PC-9 (cell line): ENCODE measurements around the gene ZNF497. TPM values are rescaled to one million over a fixed set of nuclear protein-coding genes. Genes with fewer than 3 reads are reported as not detected.

Source experiments
- BruUV-seq: library from RNA; stranded (reverse); fragments of 400-500 nt; replicated peaks from 2 replicates; lab custom pipeline; 2021; lab: Mats Ljungman, UMichigan
- CTCF ChIA-PET: fragments of 300-600 bp; sonication (Branson Sonifier 250); formaldehyde crosslinking; loops from one replicate; lab custom pipeline; 2022; ENCODE audit warnings: antibody characterized with exemption; lab: Charles Lee
- POLR2A ChIA-PET: fragments of 300-600 bp; sonication (Branson Sonifier 250); formaldehyde crosslinking; loops from one replicate; lab custom pipeline; 2022; ENCODE audit warnings: antibody characterized with exemption; ENCODE audit not compliant: unreplicated experiment; lab: Charles Lee
- DNase-seq, 2 experiments: peaks; one replicate each; pipeline versions ENCODE4 v3.0.0 to v3.0.0-alpha.2; 2015 to 2022; ENCODE audit warnings: mixed read lengths in 1 of 2
- H2AFZ ChIP-seq: fragments of 200-600 bp; sonication (generic); 2 replicates; pipeline ENCODE4 v1.8.1; 2017; ENCODE audit warnings: antibody characterized with exemption
- H3F3A ChIP-seq: fragments of 200-600 bp; sonication (generic); 2 replicates; pipeline ENCODE4 v1.8.1; 2017; ENCODE audit warnings: antibody characterized with exemption, mild to moderate bottlenecking, low read depth; ENCODE audit not compliant: insufficient read depth
- H3K27ac ChIP-seq: fragments of 200-600 bp; sonication (generic); 2 replicates; pipeline ENCODE4 v1.6.1; 2016; ENCODE audit warnings: mixed run types
- H3K27me3 ChIP-seq: fragments of 200-600 bp; sonication (generic); 2 replicates; pipeline ENCODE4 v1.6.1; 2016; ENCODE audit warnings: low read depth, mixed run types; ENCODE audit not compliant: insufficient read depth
- H3K36me3 ChIP-seq: fragments of 200-600 bp; sonication (generic); 2 replicates; pipeline ENCODE4 v1.6.1; 2016; ENCODE audit warnings: low read depth, mixed run types
- H3K4me1 ChIP-seq: fragments of 200-600 bp; sonication (generic); replicated peaks from 2 replicates; pipeline ENCODE4 v1.6.1; 2016; ENCODE audit warnings: mixed run types; ENCODE audit not compliant: insufficient read depth
- H3K4me2 ChIP-seq: fragments of 200-600 bp; sonication (generic); 2 replicates; pipeline ENCODE4 v1.6.1; 2017; ENCODE audit warnings: mixed run types
- H3K4me3 ChIP-seq: fragments of 200-600 bp; sonication (generic); 2 replicates; pipeline ENCODE4 v1.6.1; 2016; ENCODE audit warnings: mixed run types
- H3K79me2 ChIP-seq: fragments of 200-600 bp; sonication (generic); 2 replicates; pipeline ENCODE4 v1.6.1; 2017; ENCODE audit warnings: low read depth, mixed run types
- H3K9me2 ChIP-seq: fragments of 200-600 bp; sonication (generic); 2 replicates; pipeline ENCODE4 v1.8.1; 2017; ENCODE audit warnings: mild to moderate bottlenecking; ENCODE audit not compliant: insufficient read depth
- H3K9me3 ChIP-seq: fragments of 200-600 bp; sonication (generic); 2 replicates; pipeline ENCODE4 v1.8.1; 2016; ENCODE audit warnings: low read depth; ENCODE audit not compliant: insufficient read depth
- H4K20me1 ChIP-seq: fragments of 200-600 bp; sonication (generic); 2 replicates; pipeline ENCODE4 v1.8.1; 2017; ENCODE audit not compliant: insufficient read depth
- CTCF ChIP-seq: fragments of 200-600 bp; sonication (generic); conservative IDR thresholded peaks from 2 replicates; pipeline ENCODE4 v1.6.1; 2017; ENCODE audit warnings: mixed run types, antibody characterized with exemption, mild to moderate bottlenecking, moderate library complexity
- EZH2 ChIP-seq: fragments of 200-600 bp; sonication (generic); IDR thresholded peaks from 2 replicates; pipeline ENCODE4 v1.8.0; 2017; ENCODE audit warnings: antibody characterized with exemption, low read depth
- intact Hi-C: fragments of 100-400 bp; cut with micrococcal nuclease; formaldehyde crosslinking; loops from one replicate; pipeline ENCODE4 v1.10.0; 2022; ENCODE audit not compliant: unreplicated experiment
- total RNA-seq: library from RNA; stranded (reverse); gene quantifications from 2 replicates; pipeline ENCODE4 v1.2.3, GENCODE V29; 2021

ZNF497 gene
- total RNA-seq, 1 experiment from 2014 or later: 7.2 TPM

GRCh38 chr19:58336820-58337219 lies 25.7 kb downstream of the ZNF497 start:
- ChIA-PET CTCF (no interaction called here), POLR2A (no interaction called here)
- Histone ChIP-seq H3K4me3 (no peak overlapping the region), H3K36me3 (no peaks in the 10 kb centered on the region), H2AFZ (no peak overlapping the region), H3K79me2 (no peaks in the 10 kb centered on the region), H3K9me3 (no peaks in the 10 kb centered on the region), H4K20me1 (no peaks in the 10 kb centered on the region), H3K4me2 (no peak overlapping the region), H3K4me1 (no peaks in the 10 kb centered on the region), H3K27me3 (no peaks in the 10 kb centered on the region), H3K27ac (no peak overlapping the region), H3F3A (no peaks in the 10 kb centered on the region), H3K9me2 (no peaks in the 10 kb centered on the region)
- TF ChIP-seq EZH2 (no peak), CTCF (no peak)
- DNase-seq: no peak
- intact Hi-C loops: no loop called here
- BruUV-seq: no TSS peak

GRCh38 chr19:58336216-58336615 lies 26.3 kb downstream of the ZNF497 start:
- CTCF ChIA-PET: no interaction called here
- no peaks in the 10 kb centered on the region for H3K27me3 ChIP-seq
- H3K9me2 ChIP-seq: no peaks in the 10 kb centered on the region
- no peaks in the 10 kb centered on the region for H3F3A ChIP-seq
- no peak overlapping the region for H3K27ac ChIP-seq
- H4K20me1 ChIP-seq: no peaks in the 10 kb centered on the region
- no peak for DNase-seq
- TF ChIP-seq CTCF (no peak), EZH2 (no peak)
- no TSS peak for BruUV-seq
- POLR2A ChIA-PET: no interaction called here
- no peak overlapping the region for H3K4me2 ChIP-seq
- H3K79me2 ChIP-seq: no peaks in the 10 kb centered on the region
- intact Hi-C loops: no loop called here
- no peaks in the 10 kb centered on the region for H3K36me3 ChIP-seq
- no peak overlapping the region for H2AFZ ChIP-seq
- H3K9me3 ChIP-seq: no peaks in the 10 kb centered on the region
- H3K4me3 ChIP-seq: no peak overlapping the region
- no peaks in the 10 kb centered on the region for H3K4me1 ChIP-seq

GRCh38 chr19:58335630-58336029 lies 26.9 kb downstream of the ZNF497 start:
- Histone ChIP-seq H3K79me2 (no peaks in the 10 kb centered on the region), H2AFZ (no peak overlapping the region), H3K9me2 (no peaks in the 10 kb centered on the region), H3K4me2 (no peak overlapping the region), H3K4me1 (no peaks in the 10 kb centered on the region; the same call in 1 of the 2 replicates), H3K27ac (no peak overlapping the region), H3K9me3 (no peaks in the 10 kb centered on the region), H3K27me3 (no peaks in the 10 kb centered on the region), H3K4me3 (no peak overlapping the region), H4K20me1 (no peaks in the 10 kb centered on the region), H3K36me3 (no peaks in the 10 kb centered on the region), H3F3A (no peaks in the 10 kb centered on the region)
- TF ChIP-seq CTCF (no peak), EZH2 (no peak)
- no peak for DNase-seq
- intact Hi-C loops: no loop called here
- ChIA-PET POLR2A (no interaction called here), CTCF (no interaction called here)
- no TSS peak for BruUV-seq
